HK-2 (cell line): ENCODE measurements around the gene SEPTIN2.
"Not testable (repeated sequence)": the region's sequence is repeated elsewhere in the genome, so short reads cannot be mapped to it uniquely, and the experiment has no call there.

Experiments
- DNase-seq: peaks from one replicate; pipeline ENCODE4 v3.0.0-alpha.2; 2018; ENCODE audit not compliant: unreplicated experiment

Gene SEPTIN2

GRCh38 chr2:241350878-241351639 lies 35.3 kb downstream of the SEPTIN2 start:
- DNase-seq: no peak

DNA sequence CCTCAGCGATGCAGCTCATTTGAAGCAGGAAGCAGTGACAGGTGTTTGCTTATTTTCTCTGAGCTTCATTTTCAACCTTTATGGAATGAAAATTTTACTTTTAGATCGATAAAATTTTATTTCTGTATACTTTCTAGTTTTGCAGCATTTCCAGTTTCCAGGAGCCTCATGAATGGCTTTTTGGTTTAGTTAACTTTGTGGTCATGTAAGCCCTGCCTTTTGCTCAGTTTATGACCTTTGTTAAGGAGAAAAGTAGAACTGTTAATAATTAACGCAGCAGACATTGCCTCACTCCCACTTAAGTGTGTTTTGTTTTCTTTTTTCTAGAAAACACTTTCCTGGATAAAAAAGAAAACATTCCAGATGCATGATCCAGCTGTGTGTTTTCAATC lies 35.9 kb downstream of the SEPTIN2 start:
- no peak for DNase-seq

- DNase-seq: no peak
These were observed 36.5 kb downstream of the SEPTIN2 start for GRCh38 chr2:241352227-241352626.

GRCh38 chr2:241354668-241355658 lies 39.2 kb downstream of the SEPTIN2 start:
- DNase-seq: peak; percentile 79

DNA sequence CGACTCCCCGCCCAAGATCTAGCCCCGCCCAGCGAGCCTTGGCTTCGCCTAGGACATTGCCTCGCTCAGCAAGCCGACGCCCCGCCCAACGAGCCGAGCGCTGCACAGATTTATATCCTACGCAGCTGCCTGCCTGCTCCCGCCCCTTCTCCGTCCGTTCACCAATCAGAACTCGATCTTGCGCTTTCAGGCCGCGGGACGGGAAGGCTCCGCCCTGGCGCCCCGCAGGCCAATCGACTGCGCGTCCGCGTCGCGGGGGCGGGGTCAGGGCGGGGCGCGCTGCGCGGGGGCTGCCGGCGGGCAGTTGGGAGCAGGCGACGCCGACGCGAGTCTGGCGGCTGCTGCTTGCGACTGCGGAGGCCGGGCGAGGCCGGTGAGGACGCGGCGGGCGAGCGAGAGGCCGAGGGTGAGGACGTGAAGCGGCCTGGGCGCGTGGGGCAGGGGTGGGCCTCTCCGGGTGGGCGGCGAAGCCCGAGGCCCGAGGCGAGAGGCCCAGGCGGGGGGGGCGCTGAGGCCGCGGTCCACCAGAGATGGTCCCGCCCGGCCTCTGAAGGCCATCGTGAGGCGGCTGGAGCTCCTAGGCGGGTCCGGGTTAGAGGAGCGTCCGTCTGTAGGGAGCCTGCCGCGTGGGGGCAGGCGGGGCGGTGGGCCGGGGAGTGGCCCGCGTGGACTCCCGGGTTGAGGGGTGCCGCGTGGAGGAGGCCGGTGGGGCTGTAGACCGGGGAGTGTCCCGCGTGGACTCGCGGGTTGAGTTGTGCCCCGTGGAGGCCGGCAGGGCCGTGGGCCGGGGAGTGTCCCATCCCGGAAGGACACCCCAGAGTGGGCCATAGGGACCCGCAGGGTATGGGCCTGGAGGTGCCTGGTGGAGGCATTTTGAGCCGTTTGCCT lies 40.5 kb downstream of the SEPTIN2 start, which contains the start of gene FARP2:
TSS of gene FARP2 (plus strand) at position 303 of the 888 bp plus-strand sequence. CDS start 16,823 bp downstream, outside the sequence.
- DNase-seq: peak; percentile 99

- DNase-seq: no peak
These were observed 41.1 kb downstream of the SEPTIN2 start for GRCh38 chr2:241356871-241357260.

DNA sequence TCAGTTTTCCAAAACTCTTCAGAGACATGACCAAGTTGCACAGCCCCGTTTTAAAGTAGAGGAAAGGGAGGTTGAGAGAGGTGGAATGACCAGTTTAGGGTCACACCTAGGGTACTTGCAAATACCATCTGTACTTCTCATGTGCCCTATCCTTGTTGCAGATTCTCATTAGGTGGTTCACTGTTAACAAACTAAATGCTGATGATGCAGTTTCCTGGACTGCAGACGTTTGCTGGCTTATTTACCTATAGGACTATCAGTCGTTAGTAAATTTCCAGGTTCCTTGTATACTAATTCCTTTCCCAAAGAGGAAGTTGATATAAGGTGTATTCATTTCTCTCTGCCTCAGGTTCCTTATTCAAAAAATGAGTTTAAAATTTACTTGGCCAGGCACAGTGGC lies 41.8 kb downstream of the SEPTIN2 start:
- DNase-seq: no peak

DNA sequence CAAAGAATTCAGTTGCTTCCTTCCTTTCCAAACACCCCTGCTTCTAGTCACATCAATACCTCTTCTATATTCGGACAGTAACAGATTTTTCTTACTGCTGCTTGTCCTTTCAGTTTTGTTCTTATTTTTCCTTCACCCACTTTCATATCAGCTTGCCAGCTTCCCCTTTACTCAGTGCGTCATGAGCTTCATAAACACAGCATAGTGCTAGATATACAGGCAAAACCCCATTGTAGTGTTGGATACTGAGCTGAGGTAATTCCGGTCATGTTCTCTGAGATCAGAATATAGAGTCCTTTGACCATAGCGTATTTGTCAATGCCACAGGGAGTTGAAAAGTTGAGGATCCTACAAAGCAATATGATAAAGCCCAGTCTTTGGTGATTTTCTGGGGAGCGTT lies 42.7 kb downstream of the SEPTIN2 start:
- DNase-seq: no peak

- DNase-seq: no peak
These were observed 43.8 kb downstream of the SEPTIN2 start for GRCh38 chr2:241359481-241360045.

DNA sequence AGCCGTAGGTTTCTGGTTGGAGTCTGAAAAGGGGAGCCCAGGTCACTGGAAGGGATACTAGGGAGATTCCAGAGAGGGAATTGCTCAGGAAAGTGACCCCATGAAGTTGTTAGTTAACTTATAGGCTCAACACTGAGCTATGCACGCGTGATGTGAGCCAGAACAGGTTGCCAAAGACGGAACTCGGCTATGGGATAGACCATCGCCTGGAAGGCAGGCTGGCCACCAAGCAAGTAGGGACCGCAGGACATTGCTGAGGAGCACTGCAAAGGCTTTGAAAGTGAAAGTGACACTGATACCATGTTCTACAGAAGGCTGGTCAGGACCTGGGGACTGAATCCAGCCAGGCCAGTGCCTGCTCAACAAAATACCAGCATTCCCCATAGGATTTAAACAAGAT lies 47.7 kb downstream of the SEPTIN2 start:
- no peak for DNase-seq

DNA sequence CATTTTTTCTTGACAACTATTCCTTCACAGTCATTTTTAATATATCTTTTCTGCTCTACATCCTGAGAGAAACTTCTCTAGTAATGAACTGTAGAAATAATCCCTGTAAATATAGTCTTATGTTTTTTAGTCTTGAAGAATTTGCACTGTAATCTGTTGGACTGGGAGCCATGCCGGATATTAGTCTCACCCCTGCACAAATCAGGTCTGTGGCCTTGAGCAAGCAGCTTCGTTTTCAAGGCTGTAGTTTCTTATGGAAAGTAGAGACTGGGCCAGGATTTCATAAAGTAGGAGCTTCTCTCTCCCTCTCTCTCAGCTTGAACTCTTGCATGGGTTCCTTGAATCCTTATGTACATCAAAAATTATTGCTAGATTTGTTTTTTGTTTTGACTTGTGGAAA lies 49.1 kb downstream of the SEPTIN2 start:
- DNase-seq: no peak

GRCh38 chr2:241366678-241367077 lies 51.0 kb downstream of the SEPTIN2 start:
- no peak for DNase-seq

GRCh38 chr2:241368643-241369042 lies 52.9 kb downstream of the SEPTIN2 start:
- no peak for DNase-seq

DNA sequence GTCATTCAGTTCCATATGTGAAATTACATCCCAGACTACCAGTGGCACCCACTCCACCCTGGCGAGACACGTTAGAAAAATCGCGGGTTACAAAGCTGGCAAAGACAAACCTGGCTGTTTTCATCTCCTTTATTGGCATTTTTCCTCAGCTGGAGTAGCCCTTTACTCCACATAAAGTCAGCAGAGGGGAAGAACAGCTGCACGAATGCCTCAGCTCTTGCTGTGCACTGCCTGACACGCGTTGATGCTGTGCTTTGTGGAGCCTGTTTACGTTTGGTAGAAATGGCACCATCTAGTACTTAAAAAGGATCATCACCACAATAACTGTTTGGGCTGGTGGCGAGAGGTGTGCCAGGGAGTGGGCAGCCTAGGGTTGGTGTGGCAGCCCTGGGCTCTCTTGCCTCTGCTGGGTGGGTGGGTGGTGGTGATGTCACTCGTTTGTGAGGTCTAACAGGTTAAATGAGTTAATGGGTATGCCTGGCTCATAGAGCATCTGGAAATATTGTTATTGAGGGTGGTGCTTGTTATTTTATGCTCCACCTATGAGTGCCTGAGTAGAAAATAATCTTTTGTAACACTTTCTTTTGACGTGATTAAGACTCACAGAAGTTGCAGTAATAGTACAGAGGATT lies 56.8 kb downstream of the SEPTIN2 start:
- no peak for DNase-seq

GRCh38 chr2:241373446-241373845 lies 57.7 kb downstream of the SEPTIN2 start:
- DNase-seq: no peak

DNA sequence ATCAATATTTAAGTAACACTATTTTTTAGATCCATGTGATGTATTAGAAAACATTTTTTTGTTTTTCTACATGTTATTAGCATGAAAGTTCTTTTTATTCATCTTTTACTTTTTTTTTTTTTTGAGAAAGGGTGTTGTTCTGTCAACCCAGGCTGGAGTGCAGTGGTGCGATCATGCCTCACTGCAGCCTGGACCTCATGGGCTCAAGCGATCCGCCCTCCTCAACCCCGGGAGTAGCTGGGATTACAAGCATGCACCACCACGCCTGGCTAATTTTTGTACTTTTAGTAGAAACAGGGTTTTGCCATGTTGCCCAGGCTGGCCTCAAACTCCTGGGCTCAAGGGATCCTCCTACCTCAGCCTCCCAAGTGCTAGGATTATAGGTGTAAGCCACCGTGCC lies 58.2 kb downstream of the SEPTIN2 start:
- not testable (repeated sequence) for DNase-seq

DNA sequence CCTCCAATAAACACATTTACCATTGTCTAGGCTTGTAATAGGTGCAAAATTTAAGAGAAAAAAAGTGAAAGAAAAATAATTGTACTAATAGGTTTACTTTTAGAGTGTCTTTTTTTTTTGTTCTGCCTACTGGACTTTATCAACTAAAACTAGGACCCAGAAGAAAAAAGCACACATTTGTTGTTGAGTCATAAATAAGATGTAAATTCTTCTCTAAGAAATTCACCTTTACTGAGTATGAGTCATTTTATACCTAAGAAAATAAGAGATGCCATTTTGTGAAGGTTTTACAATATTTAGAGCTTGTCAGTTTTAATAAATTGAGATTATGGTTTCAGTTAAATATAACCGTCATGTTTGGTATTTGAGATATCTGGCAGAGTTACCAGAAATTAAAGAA lies 59.6 kb downstream of the SEPTIN2 start:
- DNase-seq: no peak

GRCh38 chr2:241376808-241377207 lies 61.1 kb downstream of the SEPTIN2 start:
- DNase-seq: no peak

GRCh38 chr2:241378816-241379215 lies 63.1 kb downstream of the SEPTIN2 start:
- DNase-seq: no peak
